SU-DHL-6 (cell line): ENCODE data around the gene GRB14.

Experiments used
- EZH2phosphoT487 ChIP-seq: fragments of 200-600 bp; sonication (generic), shearing (Covaris generic); conservative IDR thresholded peaks from 2 replicates; pipeline ENCODE4 v1.6.1; 2018; ENCODE audit warnings: mild to moderate bottlenecking, antibody characterized with exemption, low read length, moderate library complexity, mixed read lengths
- TF ChIP-seq, protein P1 (sequence below): fragments of 200-600 bp; sonication (generic); IDR thresholded peaks from one replicate; pipeline ENCODE4 v1.5.1; 2017; ENCODE audit warnings: antibody characterized with exemption, mild to moderate bottlenecking, low read length, moderate library complexity; ENCODE audit not compliant: insufficient read depth, poor library complexity, severe bottlenecking

- TF ChIP-seq, protein P1, sequence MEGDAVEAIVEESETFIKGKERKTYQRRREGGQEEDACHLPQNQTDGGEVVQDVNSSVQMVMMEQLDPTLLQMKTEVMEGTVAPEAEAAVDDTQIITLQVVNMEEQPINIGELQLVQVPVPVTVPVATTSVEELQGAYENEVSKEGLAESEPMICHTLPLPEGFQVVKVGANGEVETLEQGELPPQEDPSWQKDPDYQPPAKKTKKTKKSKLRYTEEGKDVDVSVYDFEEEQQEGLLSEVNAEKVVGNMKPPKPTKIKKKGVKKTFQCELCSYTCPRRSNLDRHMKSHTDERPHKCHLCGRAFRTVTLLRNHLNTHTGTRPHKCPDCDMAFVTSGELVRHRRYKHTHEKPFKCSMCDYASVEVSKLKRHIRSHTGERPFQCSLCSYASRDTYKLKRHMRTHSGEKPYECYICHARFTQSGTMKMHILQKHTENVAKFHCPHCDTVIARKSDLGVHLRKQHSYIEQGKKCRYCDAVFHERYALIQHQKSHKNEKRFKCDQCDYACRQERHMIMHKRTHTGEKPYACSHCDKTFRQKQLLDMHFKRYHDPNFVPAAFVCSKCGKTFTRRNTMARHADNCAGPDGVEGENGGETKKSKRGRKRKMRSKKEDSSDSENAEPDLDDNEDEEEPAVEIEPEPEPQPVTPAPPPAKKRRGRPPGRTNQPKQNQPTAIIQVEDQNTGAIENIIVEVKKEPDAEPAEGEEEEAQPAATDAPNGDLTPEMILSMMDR, result no peak
- TF ChIP-seq EZH2phosphoT487, result no peak
Observed at GRCh38 chr2:164560902-164561301, 60.4 kb downstream of the GRB14 start.
